Stomach (tissue), 9 donors: Measurements from ENCODE around the gene GABRP. TPM values are rescaled to one million over a fixed set of nuclear protein-coding genes. Genes with fewer than 3 reads are reported as not detected.
"Not testable (repeated sequence)": the region's sequence is repeated elsewhere in the genome, so short reads cannot be mapped to it uniquely, and the experiment has no call there.

Experiments
- DNase-seq, 2 donors: peaks; one replicate each; pipeline versions ENCODE4 v3.0.0 to v3.0.0-alpha.2; 2013 to 2019
- H3K27ac ChIP-seq, 5 donors: fragments of 200-600 bp in 4 of 5; sonication (generic) in 4 of 5; one replicate each; pipeline ENCODE4 v1.5.1; 2013 to 2019; ENCODE audit warnings: mild to moderate bottlenecking in 1 of 5, moderate library complexity in 1 of 5
- H3K27me3 ChIP-seq, 3 donors: fragments of 200-600 bp; sonication (generic); one replicate each; pipeline ENCODE4 v1.5.1; 2017 to 2019; ENCODE audit warnings: mixed run types in 1 of 3
- H3K36me3 ChIP-seq, 4 donors: fragments of 200-600 bp; sonication (generic); 1 replicate in 3 of 4; 2 replicates in 1 of 4; pipeline ENCODE4 v1.5.1; 2016 to 2019
- H3K4me1 ChIP-seq, 4 donors: fragments of 200-600 bp; sonication (generic); one replicate each; pipeline ENCODE4 v1.5.1; 2016 to 2019
- H3K4me3 ChIP-seq, 4 donors: fragments of 200-600 bp; sonication (generic) in 3 of 4; one replicate each; pipeline ENCODE4 v1.5.1; 2016 to 2019; ENCODE audit warnings: mild to moderate bottlenecking in 1 of 4
- H3K9me3 ChIP-seq, 4 donors: fragments of 200-600 bp; sonication (generic); one replicate each; pipeline ENCODE4 v1.5.1; 2016 to 2019
- CTCF ChIP-seq, 7 experiments: fragments of 450-650 bp in 4 of 7; fragments of 200-600 bp in 3 of 7; sonication (generic) in 3 of 7; IDR thresholded peaks; one replicate each; pipeline ENCODE4 v1.5.1; 2016 to 2019; ENCODE audit warnings: antibody characterized with exemption in 7 of 7, control low read depth in 2 of 7, mild to moderate bottlenecking in 1 of 7
- EP300 ChIP-seq: sonication (generic); formaldehyde crosslinking; IDR thresholded peaks from one replicate; pipeline ENCODE4 v1.6.1; 2017; ENCODE audit warnings: antibody characterized with exemption
- POLR2A ChIP-seq, 4 donors: fragments of 450-650 bp; IDR thresholded peaks; one replicate each; pipeline ENCODE4 v1.6.1; 2016; ENCODE audit warnings: antibody characterized with exemption in 4 of 4, control low read depth in 2 of 4, mild to moderate bottlenecking in 1 of 4, moderate library complexity in 1 of 4
- POLR2AphosphoS5 ChIP-seq, 3 donors: sonication (generic); formaldehyde crosslinking; IDR thresholded peaks; one replicate each; pipeline ENCODE4 v1.6.1; 2016; ENCODE audit warnings: antibody characterized with exemption in 3 of 3
- WGBS, 5 donors: extraction: QIAGEN DNeasy Blood & Tissue Kit in 3 of 5; methylation state at CpG; one replicate each; pipeline versions ENCODE4 v1.1.5 to v1.1.7; 2013 to 2018; 5-methylcytosine and 5-hydroxymethylcytosine counted together
- intact Hi-C: fragments of 100-400 bp; cut with DNase I; formaldehyde crosslinking; loops from one replicate; pipeline ENCODE4 v1.15.1; 2023; ENCODE audit warnings: low total_unique reads
- polyA plus RNA-seq, 3 donors: library from polyadenylated mRNA; stranded (reverse); fragments of 200-250 nt; gene quantifications; one replicate each; pipeline ENCODE4 v1.2.3, GENCODE V29; 2013
- total RNA-seq, 5 donors: library from RNA; depleted of rRNA; stranded (reverse); fragments of >200 nt; gene quantifications; one replicate each; pipeline versions ENCODE4 v1.1.0 to v1.2.3, GENCODE V29; 2014 to 2016
- donor health status: healthy with polysubstance abuse.
- donor health status: Bipolar disorder and iron deficiency.
- donor health status: healthy.

GABRP gene
- total and polyA plus RNA-seq, 8 donors = under 0.01 to 31.7 (median 1.0) TPM; not detected in 2

- intact Hi-C loops = no loop called here
- Histone ChIP-seq H3K9me3 (no peaks in the 10 kb centered on the region), H3K27ac (peak overlapping the region in 3 of 5 donors; percentile 16 to 56 (median 50)), H3K36me3 (no peaks in the 10 kb centered on the region), H3K4me3 (no peak overlapping the region), H3K4me1 (peaks cover 29 to 70% (median 40%) of the 10 kb centered on the region in 4 donors), H3K27me3 (peaks cover 0 to 5% (median 0%) of the 10 kb centered on the region in 3 donors)
- WGBS, 5 donors = 25 to 47% (median 32%) methylated on average over 7 to 10 of the region's 10 CpGs
- DNase-seq = peak in 1 of 2 donors; percentile 61
- TF ChIP-seq EP300 = no peak
- no peak for TF ChIP-seq POLR2AphosphoS5 (IDR thresholded peaks at IDR 0.05)
- no peak for TF ChIP-seq CTCF (IDR thresholded peaks at IDR 0.05)
- no peak for TF ChIP-seq POLR2A (IDR thresholded peaks at IDR 0.05)
Measured at GRCh38 chr5:170752257-170753215, 31.0 kb upstream of the GABRP start.

- intact Hi-C loops = no loop called here
- peaks cover 29 to 72% (median 45%) of the 10 kb centered on the region in 4 donors for H3K4me1 ChIP-seq
- no peaks in the 10 kb centered on the region for H3K36me3 ChIP-seq
- no peak for TF ChIP-seq CTCF (IDR thresholded peaks at IDR 0.05)
- no peak for TF ChIP-seq EP300
- TF ChIP-seq POLR2A (IDR thresholded peaks at IDR 0.05) = no peak
- no peak for TF ChIP-seq POLR2AphosphoS5 (IDR thresholded peaks at IDR 0.05)
- H3K9me3 ChIP-seq = no peaks in the 10 kb centered on the region
- peak overlapping the region in 2 of 5 donors; percentile 18 to 50 for H3K27ac ChIP-seq
- no peak overlapping the region for H3K4me3 ChIP-seq
- no peak for DNase-seq
- H3K27me3 ChIP-seq = peaks cover 0 to 5% (median 0%) of the 10 kb centered on the region in 3 donors
Measured at GRCh38 chr5:170753311-170753710, 30.2 kb upstream of the GABRP start.

DNA sequence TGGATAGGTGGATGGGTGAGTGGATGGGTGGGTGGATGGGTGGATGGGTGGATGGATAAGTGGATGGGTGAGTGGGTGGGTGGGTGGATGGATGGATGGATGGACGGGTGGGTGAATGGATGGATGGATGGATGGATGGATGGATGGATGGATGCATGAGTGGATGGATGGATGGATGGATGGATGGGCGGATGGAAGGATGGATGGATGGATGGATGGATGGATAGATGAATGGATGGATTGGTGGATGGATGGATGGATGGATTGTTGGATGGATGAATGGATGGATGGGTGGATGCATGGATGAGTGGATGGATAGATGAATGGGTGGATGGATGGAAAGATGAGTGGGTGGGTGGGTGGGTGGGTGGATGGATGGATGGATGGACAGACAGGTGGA is 29.0 kb upstream of the GABRP start:
- H3K4me3 ChIP-seq, H3K27ac ChIP-seq, H3K9me3 ChIP-seq, intact Hi-C loops, DNase-seq, H3K27me3 ChIP-seq, H3K36me3 ChIP-seq: not testable (repeated sequence)
- whole genome bisulfite sequencing, 5 donors = 84 to 100% (median 92%) methylated on average over 2 of the region's 2 CpGs
- peaks cover 36 to 77% (median 48%) of the 10 kb centered on the region in 4 donors for H3K4me1 ChIP-seq

DNA sequence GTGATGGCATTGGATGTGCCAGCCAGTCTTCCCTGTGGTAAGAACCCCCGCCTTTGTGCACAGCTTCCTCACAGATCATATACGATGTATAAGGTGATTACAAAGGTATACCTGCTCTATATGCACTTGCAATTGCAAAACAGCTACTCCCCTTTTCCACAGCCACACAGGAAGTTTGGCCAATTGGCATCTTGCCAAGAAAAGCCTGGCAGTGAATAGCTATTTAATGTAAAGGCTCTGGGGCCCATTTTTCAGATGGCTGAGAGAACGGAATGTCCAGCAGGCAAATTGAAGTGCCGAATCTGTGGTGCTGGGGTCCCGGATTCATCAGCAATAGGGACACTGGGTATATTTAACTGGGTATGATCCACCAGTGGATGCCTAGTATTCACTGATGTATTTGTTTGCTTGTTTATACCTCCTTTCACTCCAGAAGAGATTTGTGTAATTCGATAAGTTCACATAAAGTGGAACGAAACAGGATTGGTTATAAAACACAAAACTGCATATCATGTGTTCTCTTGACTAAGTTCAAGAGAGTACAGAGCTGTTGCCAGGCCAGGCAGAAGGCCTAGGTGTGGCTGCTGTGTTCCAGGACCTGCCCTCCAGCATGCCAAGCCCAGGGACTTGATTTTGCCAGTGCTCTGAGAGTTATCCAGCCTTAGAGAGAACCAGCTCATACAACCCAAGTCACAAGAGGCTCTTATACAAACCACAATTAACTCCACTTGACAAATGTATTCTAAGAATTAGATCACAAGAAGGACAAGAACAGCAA is 27.7 kb upstream of the GABRP start:
- Histone ChIP-seq H3K27ac (peak overlapping the region; percentile 78 to 88 (median 81)), H3K4me3 (no peak overlapping the region), H3K36me3 (no peaks in the 10 kb centered on the region), H3K27me3 (peaks cover 0 to 2% (median 0%) of the 10 kb centered on the region in 3 donors), H3K4me1 (peaks cover 27 to 63% (median 43%) of the 10 kb centered on the region in 4 donors), H3K9me3 (no peaks in the 10 kb centered on the region)
- intact Hi-C loops = no loop called here
- 34 to 51% (median 44%) methylated on average over 7 of the region's 7 CpGs for WGBS, 5 donors
- peak; percentile 49 to 85 for DNase-seq
- TF ChIP-seq POLR2A (IDR thresholded peaks at IDR 0.05) = no peak
- peak in 2 of 3 donors; percentile 44 to 53 for TF ChIP-seq POLR2AphosphoS5 (IDR thresholded peaks at IDR 0.05)
- no peak for TF ChIP-seq CTCF (IDR thresholded peaks at IDR 0.05)
